HUES64 (cell line): ENCODE measurements around the gene ADAMTSL3.

Experiments
- H3K27ac ChIP-seq: 2 replicates; pipeline ENCODE4 v1.7.0; 2013; ENCODE audit warnings: low read depth, low read length, inconsistent platforms
- H3K27me3 ChIP-seq: 2 replicates; pipeline ENCODE4 v1.6.1; 2013; ENCODE audit warnings: mild to moderate bottlenecking, low read length; ENCODE audit not compliant: insufficient read depth
- H3K36me3 ChIP-seq: 2 replicates; pipeline ENCODE4 v1.6.1; 2013; ENCODE audit warnings: mild to moderate bottlenecking, low read length; ENCODE audit not compliant: insufficient read depth
- H3K4me1 ChIP-seq: 2 replicates; pipeline ENCODE4 v1.6.1; 2013; ENCODE audit warnings: mild to moderate bottlenecking, low read length, moderate library complexity; ENCODE audit not compliant: insufficient read depth
- H3K4me3 ChIP-seq: 2 replicates; pipeline ENCODE4 v1.5.1; 2013; ENCODE audit warnings: mild to moderate bottlenecking, low read length, moderate library complexity
- H3K9ac ChIP-seq: 2 replicates; pipeline ENCODE4 v1.6.1; 2013; ENCODE audit warnings: mild to moderate bottlenecking, low read depth, low read length
- H3K9me3 ChIP-seq: 2 replicates; pipeline ENCODE4 v1.6.1; 2013; ENCODE audit warnings: low read depth, low read length; ENCODE audit not compliant: insufficient read depth
- WGBS: fragments of 150-250, 120-280 bp; methylation state at CpG from one replicate; pipeline ENCODE4 v1.1.7; 2013; ENCODE audit warnings: missing lambda C conversion rate; 5-methylcytosine and 5-hydroxymethylcytosine counted together

ADAMTSL3 gene

DNA sequence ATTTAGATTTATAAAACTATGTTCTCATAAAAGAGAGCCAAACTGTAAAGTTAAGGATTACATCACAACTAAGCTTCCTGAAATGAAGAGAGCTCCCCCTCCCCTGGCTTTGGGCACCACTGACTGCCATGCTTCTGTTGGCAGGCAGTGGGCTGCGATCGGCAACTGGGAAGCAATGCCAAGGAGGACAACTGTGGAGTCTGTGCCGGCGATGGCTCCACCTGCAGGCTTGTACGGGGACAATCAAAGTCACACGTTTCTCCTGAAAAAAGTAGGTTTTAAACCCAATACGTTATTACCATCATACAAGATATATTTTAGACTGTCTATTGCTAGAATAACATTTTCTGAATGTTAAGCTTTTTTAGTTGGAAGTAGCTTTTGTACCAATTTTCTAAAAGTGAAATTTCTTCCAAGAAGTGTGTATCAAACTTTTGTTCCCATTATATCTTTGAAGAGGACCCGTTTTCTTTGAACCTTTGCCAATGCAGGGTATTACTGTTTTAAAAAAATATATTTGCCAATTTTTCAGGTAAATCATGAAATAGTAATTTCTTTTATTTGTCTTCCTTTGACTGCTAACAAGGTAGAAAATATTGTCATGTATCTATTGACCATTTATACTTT lies 184.1 kb downstream of the ADAMTSL3 start:
- no peaks in the 10 kb centered on the region for H3K27me3 ChIP-seq
- H3K9ac ChIP-seq, result no peak overlapping the region
- WGBS, result 16% methylated on average over 6 of the region's 8 CpGs
- no peaks in the 10 kb centered on the region for H3K4me1 ChIP-seq
- no peaks in the 10 kb centered on the region for H3K9me3 ChIP-seq
- no peak overlapping the region for H3K4me3 ChIP-seq
- H3K27ac ChIP-seq, result no peak overlapping the region
- no peaks in the 10 kb centered on the region for H3K36me3 ChIP-seq

DNA sequence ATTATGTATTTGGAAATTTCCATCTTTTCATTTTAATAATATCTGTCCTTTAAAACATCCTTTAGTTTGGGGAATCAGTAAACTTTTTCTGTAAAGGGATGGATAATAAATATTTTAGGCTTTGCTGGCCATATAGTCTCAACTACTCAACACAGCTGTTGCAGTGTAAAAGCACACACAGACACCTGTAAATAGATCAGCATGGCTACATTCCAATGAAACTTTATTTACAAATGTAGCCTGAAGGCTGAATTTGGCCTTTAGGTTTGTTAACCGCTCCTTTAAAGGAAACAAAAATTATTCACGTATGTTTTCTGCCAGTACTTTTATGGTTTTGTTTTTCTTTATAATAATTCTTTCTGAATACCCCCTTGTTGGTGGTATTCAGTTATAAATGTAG lies 184.8 kb downstream of the ADAMTSL3 start:
- Histone ChIP-seq H3K9ac (no peak overlapping the region), H3K9me3 (no peaks in the 10 kb centered on the region), H3K4me3 (no peak overlapping the region), H3K36me3 (no peaks in the 10 kb centered on the region), H3K4me1 (no peaks in the 10 kb centered on the region), H3K27ac (no peak overlapping the region), H3K27me3 (no peaks in the 10 kb centered on the region)
- 100% methylated on average over 1 of the region's 2 CpGs for WGBS

DNA sequence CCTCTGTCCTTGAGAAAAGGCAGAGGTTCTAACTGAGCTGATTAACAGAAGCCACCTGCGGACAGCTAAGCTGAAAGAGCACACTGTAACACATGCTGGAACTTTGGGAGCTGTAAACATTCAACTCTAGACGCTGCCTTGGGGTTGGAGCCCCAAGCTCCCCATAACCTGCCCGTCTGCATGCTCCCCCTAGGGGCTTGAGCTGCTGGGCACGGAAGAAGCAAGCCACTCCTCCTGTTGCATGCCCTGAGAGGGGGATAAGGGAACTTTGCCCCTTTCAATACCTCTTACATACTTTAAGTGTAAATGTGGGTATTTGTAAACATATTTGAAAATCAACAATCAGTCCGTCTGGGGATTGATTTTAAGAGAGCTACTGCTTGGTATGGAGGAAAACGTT lies 188.4 kb downstream of the ADAMTSL3 start:
- Histone ChIP-seq H3K4me1 (no peaks in the 10 kb centered on the region), H3K27me3 (no peaks in the 10 kb centered on the region), H3K4me3 (no peak overlapping the region), H3K9ac (no peak overlapping the region), H3K9me3 (no peaks in the 10 kb centered on the region), H3K27ac (no peak overlapping the region), H3K36me3 (no peaks in the 10 kb centered on the region)
- WGBS, result 59% methylated on average over 5 of the region's 6 CpGs

GRCh38 chr15:83843471-83843871 lies 189.5 kb downstream of the ADAMTSL3 start:
- Histone ChIP-seq H3K36me3 (no peaks in the 10 kb centered on the region), H3K9me3 (no peaks in the 10 kb centered on the region), H3K4me1 (no peaks in the 10 kb centered on the region), H3K27me3 (no peaks in the 10 kb centered on the region), H3K9ac (no peak overlapping the region), H3K27ac (no peak overlapping the region), H3K4me3 (no peak overlapping the region)
- 91% methylated on average over 3 of the region's 3 CpGs for WGBS

GRCh38 chr15:83844742-83845141 lies 190.8 kb downstream of the ADAMTSL3 start:
- H3K4me1 ChIP-seq, result no peaks in the 10 kb centered on the region
- no peaks in the 10 kb centered on the region for H3K36me3 ChIP-seq
- no peaks in the 10 kb centered on the region for H3K27me3 ChIP-seq
- no peak overlapping the region for H3K27ac ChIP-seq
- no peak overlapping the region for H3K4me3 ChIP-seq
- H3K9ac ChIP-seq, result no peak overlapping the region
- WGBS, result 94% methylated on average over 7 of the region's 7 CpGs
- no peaks in the 10 kb centered on the region for H3K9me3 ChIP-seq

GRCh38 chr15:83845230-83845629 lies 191.3 kb downstream of the ADAMTSL3 start:
- no peak overlapping the region for H3K27ac ChIP-seq
- H3K4me3 ChIP-seq, result no peak overlapping the region
- 46% methylated on average over 2 of the region's 2 CpGs for WGBS
- H3K9me3 ChIP-seq, result no peaks in the 10 kb centered on the region
- no peak overlapping the region for H3K9ac ChIP-seq
- H3K36me3 ChIP-seq, result no peaks in the 10 kb centered on the region
- no peaks in the 10 kb centered on the region for H3K27me3 ChIP-seq
- no peaks in the 10 kb centered on the region for H3K4me1 ChIP-seq

DNA sequence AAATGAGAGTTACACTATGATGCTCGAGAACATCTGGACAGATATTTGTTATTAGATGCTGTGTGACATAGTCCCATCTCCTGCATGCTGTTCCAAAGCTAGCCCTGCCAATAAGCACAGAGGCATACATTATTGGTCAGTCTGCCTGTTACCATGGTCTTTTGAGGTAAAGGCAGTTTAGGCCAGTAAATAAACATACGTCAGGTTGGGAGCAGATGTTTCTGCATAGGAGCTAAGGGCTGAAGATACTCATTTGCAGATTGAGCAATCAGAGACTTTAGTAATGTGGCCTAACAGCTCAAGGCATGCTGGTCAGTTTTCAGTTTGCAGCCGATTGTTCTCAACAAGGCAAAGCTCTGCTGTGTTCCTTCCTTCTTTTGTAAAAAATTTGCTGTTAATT lies 192.9 kb downstream of the ADAMTSL3 start:
- Histone ChIP-seq H3K9ac (no peak overlapping the region), H3K9me3 (no peaks in the 10 kb centered on the region), H3K36me3 (no peaks in the 10 kb centered on the region), H3K27ac (no peak overlapping the region), H3K27me3 (no peaks in the 10 kb centered on the region), H3K4me3 (no peak overlapping the region), H3K4me1 (no peaks in the 10 kb centered on the region)
- 89% methylated on average over 3 of the region's 3 CpGs for WGBS

DNA sequence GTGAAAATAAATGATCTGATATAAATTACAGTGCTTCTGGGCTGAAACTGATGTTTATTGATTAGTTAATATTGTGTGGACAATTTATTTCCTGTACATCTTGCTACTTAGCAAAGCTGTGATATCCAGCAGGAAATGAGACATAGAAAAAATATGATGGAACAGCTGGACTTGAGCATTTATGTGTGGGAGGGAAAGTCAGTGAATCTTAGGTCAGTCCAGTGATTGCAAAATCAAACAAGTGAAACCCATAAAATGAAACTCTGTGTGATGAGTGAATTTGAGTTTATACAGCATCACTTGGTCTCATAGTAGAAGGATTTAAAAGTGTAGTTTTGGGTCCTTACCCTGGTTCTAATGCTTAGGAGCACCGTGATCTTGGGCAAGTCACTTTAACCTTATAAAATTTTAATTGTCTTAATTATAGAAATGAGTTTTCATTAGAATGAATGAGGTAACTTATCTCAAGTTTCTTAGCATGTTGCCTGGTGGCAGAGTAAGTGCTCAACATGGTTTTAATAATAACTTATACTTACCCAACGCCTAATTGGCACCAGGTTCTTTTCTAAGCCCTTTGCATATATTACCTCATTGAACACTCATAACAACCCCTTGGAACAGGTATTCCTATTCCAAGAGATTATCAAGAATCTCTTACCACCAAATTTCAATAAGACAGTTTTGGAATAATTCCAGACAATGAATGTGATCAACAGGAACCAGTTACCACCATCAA lies 194.6 kb downstream of the ADAMTSL3 start:
- no peaks in the 10 kb centered on the region for H3K4me1 ChIP-seq
- WGBS, result 99% methylated on average over 2 of the region's 2 CpGs
- no peaks in the 10 kb centered on the region for H3K36me3 ChIP-seq
- H3K9ac ChIP-seq, result no peak overlapping the region
- no peaks in the 10 kb centered on the region for H3K9me3 ChIP-seq
- H3K4me3 ChIP-seq, result no peak overlapping the region
- no peaks in the 10 kb centered on the region for H3K27me3 ChIP-seq
- H3K27ac ChIP-seq, result no peak overlapping the region

GRCh38 chr15:83850015-83850414 lies 196.1 kb downstream of the ADAMTSL3 start:
- H3K9ac ChIP-seq, result no peak overlapping the region
- no peaks in the 10 kb centered on the region for H3K9me3 ChIP-seq
- no peak overlapping the region for H3K4me3 ChIP-seq
- H3K27ac ChIP-seq, result no peak overlapping the region
- no peaks in the 10 kb centered on the region for H3K4me1 ChIP-seq
- no peaks in the 10 kb centered on the region for H3K36me3 ChIP-seq
- H3K27me3 ChIP-seq, result no peaks in the 10 kb centered on the region
- 89% methylated on average over 4 of the region's 5 CpGs for WGBS

GRCh38 chr15:83850501-83851245 lies 196.8 kb downstream of the ADAMTSL3 start:
- Histone ChIP-seq H3K4me3 (no peak overlapping the region), H3K9ac (no peak overlapping the region), H3K4me1 (no peaks in the 10 kb centered on the region), H3K36me3 (no peaks in the 10 kb centered on the region), H3K27me3 (no peaks in the 10 kb centered on the region), H3K27ac (no peak overlapping the region), H3K9me3 (no peaks in the 10 kb centered on the region)
- 85% methylated on average over 8 of the region's 8 CpGs for WGBS

DNA sequence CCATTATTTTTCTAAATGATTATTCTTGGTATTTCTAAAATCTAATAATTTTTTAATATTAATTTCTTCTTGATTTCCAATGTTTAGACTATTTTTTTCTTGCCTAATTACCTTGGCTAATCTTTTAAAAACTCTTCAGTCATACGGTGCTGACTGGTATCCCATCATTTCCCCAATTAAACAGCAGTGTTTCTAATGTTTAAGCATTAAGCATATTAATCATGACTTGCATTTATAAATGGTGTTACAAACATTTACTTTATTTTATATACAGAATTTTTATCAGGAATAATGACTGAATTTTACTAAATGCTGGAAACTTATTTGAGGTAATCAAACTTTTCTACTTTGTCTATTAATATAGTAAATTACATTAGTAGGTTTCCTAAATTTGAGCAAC lies 199.3 kb downstream of the ADAMTSL3 start:
- 100% methylated on average over 1 of the region's 1 CpG for WGBS
- H3K27ac ChIP-seq, result no peak overlapping the region

More for the DNA sequence above, 199.3 kb downstream of the ADAMTSL3 start:
- no peaks in the 10 kb centered on the region for H3K4me1 ChIP-seq
- H3K9ac ChIP-seq, result no peak overlapping the region
- H3K36me3 ChIP-seq, result no peaks in the 10 kb centered on the region
- H3K27me3 ChIP-seq, result no peaks in the 10 kb centered on the region
- no peak overlapping the region for H3K4me3 ChIP-seq
- H3K9me3 ChIP-seq, result no peaks in the 10 kb centered on the region
